NCI-H1417 (cell line): Measurements from ENCODE around the gene NRARP.

Experiments used
- DNase-seq, 3 experiments: peaks; one replicate each; lab custom pipeline; 2025; lab: John Stamatoyannopoulos, UW

The NRARP gene

GRCh38 chr9:137298401-137299202, 3.5 kb downstream of the NRARP start:
- DNase-seq, result no peak

- DNase-seq, result peak in 2 of 3 experiments; percentile 58 to 69
Observed at GRCh38 chr9:137297966-137298365, 4.1 kb downstream of the NRARP start.

- DNase-seq, result peak in 1 of 3 experiments; percentile 49
Observed at GRCh38 chr9:137296670-137297664, 5.1 kb downstream of the NRARP start.

- peak in 1 of 3 experiments; percentile 44 for DNase-seq
Observed at GRCh38 chr9:137295849-137296669, 6.0 kb downstream of the NRARP start.

- peak in 2 of 3 experiments; percentile 53 to 61 for DNase-seq
Observed at GRCh38 chr9:137295238-137295811, 6.7 kb downstream of the NRARP start.

GRCh38 chr9:137294681-137295237, 7.3 kb downstream of the NRARP start:
- peak in 2 of 3 experiments; percentile 58 to 71 for DNase-seq

GRCh38 chr9:137294091-137294680, 7.9 kb downstream of the NRARP start:
- peak in 2 of 3 experiments; percentile 52 to 64 for DNase-seq

GRCh38 chr9:137293482-137294090, 8.5 kb downstream of the NRARP start:
- DNase-seq, result no peak

- DNase-seq, result no peak
Observed at GRCh38 chr9:137293094-137293481, 9.0 kb downstream of the NRARP start.

GRCh38 chr9:137286975-137287383, 15.1 kb downstream of the NRARP start:
- peak; percentile 37 to 71 (median 40) for DNase-seq

GRCh38 chr9:137281345-137282116, 20.5 kb downstream of the NRARP start:
- DNase-seq, result no peak

- DNase-seq, result no peak
Observed at GRCh38 chr9:137280474-137281344, 21.4 kb downstream of the NRARP start.

GRCh38 chr9:137279741-137280473, 22.2 kb downstream of the NRARP start:
- no peak for DNase-seq

- DNase-seq, result no peak
Observed at GRCh38 chr9:137278721-137279711, 23.1 kb downstream of the NRARP start.

- no peak for DNase-seq
Observed at GRCh38 chr9:137278061-137278701, 23.9 kb downstream of the NRARP start.
